HuH-7 (cell line): Measurements from ENCODE around the gene NBAS.
"Not testable (repeated sequence)": the region's sequence is repeated elsewhere in the genome, so short reads cannot be mapped to it uniquely, and the experiment has no call there.

Experiments used
- DNase-seq: peaks from one replicate; pipeline ENCODE4 v3.0.0; 2011; ENCODE audit warnings: low spot score

NBAS gene

GRCh38 chr2:15263976-15264685, 297.0 kb downstream of the NBAS start:
- DNase-seq, result no peak

- DNase-seq, result no peak
Observed at GRCh38 chr2:15262792-15263191, 298.3 kb downstream of the NBAS start.

GRCh38 chr2:15260835-15261234, 300.3 kb downstream of the NBAS start:
- DNase-seq, result no peak

- no peak for DNase-seq
Observed at GRCh38 chr2:15260196-15260595, 300.9 kb downstream of the NBAS start.

GRCh38 chr2:15259356-15259756, 301.8 kb downstream of the NBAS start:
- no peak for DNase-seq

- not testable (repeated sequence) for DNase-seq
Observed at GRCh38 chr2:15258385-15258784, 302.7 kb downstream of the NBAS start.

GRCh38 chr2:15253835-15254286, 307.3 kb downstream of the NBAS start:
- DNase-seq, result no peak

- DNase-seq, result no peak
Observed at GRCh38 chr2:15253247-15253646, 307.9 kb downstream of the NBAS start.

GRCh38 chr2:15251753-15252152, 309.4 kb downstream of the NBAS start:
- no peak for DNase-seq

GRCh38 chr2:15250946-15251345, 310.2 kb downstream of the NBAS start:
- DNase-seq, result not testable (repeated sequence)

- DNase-seq, result no peak
Observed at GRCh38 chr2:15246870-15247269, 314.3 kb downstream of the NBAS start.

GRCh38 chr2:15243762-15244161, 317.4 kb downstream of the NBAS start:
- no peak for DNase-seq

- no peak for DNase-seq
Observed at GRCh38 chr2:15242936-15243461, 318.1 kb downstream of the NBAS start.

- DNase-seq, result no peak
Observed at GRCh38 chr2:15241929-15242328, 319.2 kb downstream of the NBAS start.

GRCh38 chr2:15241201-15241600, 319.9 kb downstream of the NBAS start:
- no peak for DNase-seq

GRCh38 chr2:15238028-15238427, 323.1 kb downstream of the NBAS start:
- no peak for DNase-seq

- DNase-seq, result no peak
Observed at GRCh38 chr2:15230599-15231192, 330.4 kb downstream of the NBAS start.

GRCh38 chr2:15226661-15227060, 334.5 kb downstream of the NBAS start:
- no peak for DNase-seq

- no peak for DNase-seq
Observed at GRCh38 chr2:15225131-15225530, 336.0 kb downstream of the NBAS start.

GRCh38 chr2:15224641-15225040, 336.5 kb downstream of the NBAS start:
- no peak for DNase-seq

- DNase-seq, result no peak
Observed at GRCh38 chr2:15223887-15224286, 337.2 kb downstream of the NBAS start.

- DNase-seq, result no peak
Observed at GRCh38 chr2:15222856-15223255, 338.3 kb downstream of the NBAS start.

- no peak for DNase-seq
Observed at GRCh38 chr2:15220603-15221002, 340.5 kb downstream of the NBAS start.
